Mesothelial cell of epicardium (in vitro differentiated cells): Measurements from ENCODE around the gene KCNJ11. TPM values are rescaled to one million over a fixed set of nuclear protein-coding genes. Genes with fewer than 3 reads are reported as not detected.

Experiments used
- DNase-seq, 2 experiments: peaks; one replicate each; pipeline ENCODE4 v3.0.0; 2021; ENCODE audit warnings: low spot score in 2 of 2; ENCODE audit not compliant: unreplicated experiment in 2 of 2
- H3K27ac Mint-ChIP-seq: 2 replicates; pipeline ENCODE4 v1.8.0; 2021; ENCODE audit warnings: mixed read lengths
- H3K27me3 Mint-ChIP-seq: 2 replicates; pipeline ENCODE4 v1.8.0; 2021; ENCODE audit warnings: low read depth, mixed read lengths
- H3K36me3 Mint-ChIP-seq: 2 replicates; pipeline ENCODE4 v1.8.0; 2021; ENCODE audit warnings: mixed read lengths
- H3K4me1 Mint-ChIP-seq: 2 replicates; pipeline ENCODE4 v1.8.0; 2021; ENCODE audit warnings: mixed read lengths
- H3K4me3 Mint-ChIP-seq: 2 replicates; pipeline ENCODE4 v1.8.0; 2021; ENCODE audit warnings: mild to moderate bottlenecking, moderate library complexity, mixed read lengths
- H3K9me3 Mint-ChIP-seq: 2 replicates; pipeline ENCODE4 v1.8.0; 2021; ENCODE audit warnings: mixed read lengths
- CTCF ChIP-seq: fragments of 200-600 bp; sonication (generic); IDR thresholded peaks from one replicate; pipeline ENCODE4 v1.5.0; 2021; ENCODE audit warnings: antibody characterized with exemption; ENCODE audit not compliant: unreplicated experiment
- total RNA-seq: library from RNA; stranded (reverse); gene quantifications from 3 replicates; pipeline ENCODE4 v1.2.1, GENCODE V29; 2021

The KCNJ11 gene
- total RNA-seq, 1 donor from 2014 or later, result 3.0 TPM

- no peak overlapping the region for H3K4me3 Mint-ChIP-seq
Measured at GRCh38 chr11:17385926-17386325, 2.5 kb downstream of the KCNJ11 start.

GRCh38 chr11:17385492-17385891 is 3.0 kb downstream of the KCNJ11 start:
- Mint-ChIP-seq H3K9me3 (no peaks in the 10 kb centered on the region), H3K4me1 (no peaks in the 10 kb centered on the region), H3K27me3 (peaks cover 32% of the 10 kb centered on the region), H3K4me3 (no peak overlapping the region), H3K36me3 (peaks cover 3% of the 10 kb centered on the region), H3K27ac (no peak overlapping the region)
- TF ChIP-seq CTCF, result no peak
- DNase-seq, result no peak

More at GRCh38 chr11:17385926-17386325, 2.5 kb downstream of the KCNJ11 start:
- DNase-seq, result no peak
- H3K36me3 Mint-ChIP-seq, result peaks cover 3% of the 10 kb centered on the region
- H3K4me1 Mint-ChIP-seq, result no peaks in the 10 kb centered on the region
- TF ChIP-seq CTCF, result no peak
- no peak overlapping the region for H3K27ac Mint-ChIP-seq
- H3K9me3 Mint-ChIP-seq, result no peaks in the 10 kb centered on the region
- H3K27me3 Mint-ChIP-seq, result peaks cover 35% of the 10 kb centered on the region

- H3K4me1 Mint-ChIP-seq, result no peaks in the 10 kb centered on the region
- peak; percentile 90 for TF ChIP-seq CTCF
- H3K4me3 Mint-ChIP-seq, result no peak overlapping the region
- H3K27ac Mint-ChIP-seq, result no peak overlapping the region
- H3K27me3 Mint-ChIP-seq, result peaks cover 22% of the 10 kb centered on the region
- peaks cover 7% of the 10 kb centered on the region for H3K36me3 Mint-ChIP-seq
- no peaks in the 10 kb centered on the region for H3K9me3 Mint-ChIP-seq
- peak; percentile 73 to 83 for DNase-seq
Measured at GRCh38 chr11:17384002-17384511, 4.4 kb downstream of the KCNJ11 start.

GRCh38 chr11:17383461-17383860 is 5.0 kb downstream of the KCNJ11 start:
- Mint-ChIP-seq H3K27ac (no peak overlapping the region), H3K4me1 (no peaks in the 10 kb centered on the region), H3K4me3 (no peak overlapping the region), H3K27me3 (peaks cover 19% of the 10 kb centered on the region), H3K9me3 (peaks cover 1% of the 10 kb centered on the region), H3K36me3 (peaks cover 10% of the 10 kb centered on the region)
- no peak for TF ChIP-seq CTCF
- DNase-seq, result no peak

- peaks cover 18% of the 10 kb centered on the region for H3K36me3 Mint-ChIP-seq
- peaks cover 12% of the 10 kb centered on the region for H3K27me3 Mint-ChIP-seq
- DNase-seq, result no peak
- no peak overlapping the region for H3K27ac Mint-ChIP-seq
- H3K4me1 Mint-ChIP-seq, result no peaks in the 10 kb centered on the region
- TF ChIP-seq CTCF, result no peak
- H3K4me3 Mint-ChIP-seq, result no peak overlapping the region
- H3K9me3 Mint-ChIP-seq, result peaks cover 12% of the 10 kb centered on the region
Measured at GRCh38 chr11:17382046-17382728, 6.3 kb downstream of the KCNJ11 start.
